GM12878 (cell line): Measurements from ENCODE around the gene SALL3.

Source experiments
- ATF2 ChIP-seq: IDR thresholded peaks from 2 replicates; pipeline ENCODE4 v1.6.1; 2012; ENCODE audit warnings: low read length, inconsistent platforms
- CTCF ChIP-seq, 3 experiments: IDR thresholded peaks in 2 of 3; conservative IDR thresholded peaks in 1 of 3; 2 replicates each; pipeline ENCODE4 v1.5.1; 2011; ENCODE audit warnings: low read depth in 3 of 3, low read length in 3 of 3, mild to moderate bottlenecking in 3 of 3, control low read depth in 2 of 3, moderate library complexity in 2 of 3, inconsistent platforms in 1 of 3, mixed read lengths in 1 of 3; ENCODE audit not compliant: control insufficient read depth in 2 of 3, insufficient read depth in 1 of 3; ENCODE audit errors: extremely low read depth in 1 of 3
- EZH2 ChIP-seq: IDR thresholded peaks from 2 replicates; pipeline ENCODE4 v1.6.1; 2012; ENCODE audit warnings: low read depth, mild to moderate bottlenecking, control low read depth, inconsistent platforms, low read length, borderline replicate concordance; ENCODE audit not compliant: control insufficient read depth
- HDAC6 ChIP-seq: fragments of 200-600 bp; sonication (generic); IDR thresholded peaks from one replicate; pipeline ENCODE4 v1.8.0; 2017; ENCODE audit warnings: antibody characterized with exemption; ENCODE audit not compliant: unreplicated experiment
- PKNOX1 ChIP-seq: fragments of 450-650 bp; IDR thresholded peaks from 2 replicates; pipeline ENCODE4 v1.6.1; 2016; ENCODE audit warnings: mild to moderate bottlenecking
- POLR2A ChIP-seq: IDR thresholded peaks from 2 replicates; pipeline ENCODE4 v1.6.1; 2011; ENCODE audit warnings: low read depth, mild to moderate bottlenecking, low read length
- RB1 ChIP-seq: fragments of 450-650 bp; formaldehyde crosslinking; IDR thresholded peaks from 2 replicates; pipeline ENCODE4 v1.6.1; 2017; ENCODE audit warnings: mild to moderate bottlenecking, borderline replicate concordance
- RCOR1 ChIP-seq: conservative IDR thresholded peaks from 2 replicates; pipeline ENCODE4 v1.6.1; 2012; ENCODE audit warnings: low read depth, low read length, improper control_type of control experiment
- REST ChIP-seq: IDR thresholded peaks from 2 replicates; pipeline ENCODE4 v1.6.1; 2012; ENCODE audit warnings: mild to moderate bottlenecking, low read depth, low read length
- SIN3A ChIP-seq: IDR thresholded peaks from 2 replicates; pipeline ENCODE4 v1.6.1; 2012; ENCODE audit warnings: low read depth, low read length, improper control_type of control experiment
- YY1 ChIP-seq: IDR thresholded peaks from 2 replicates; pipeline ENCODE4 v1.6.1; 2011; ENCODE audit warnings: low read depth, mild to moderate bottlenecking, low read length
- ZNF274 ChIP-seq: IDR thresholded peaks from one replicate; pipeline ENCODE4 v1.8.0; 2011; ENCODE audit not compliant: insufficient read length, insufficient read depth
- TF ChIP-seq, protein P1 (sequence below): IDR thresholded peaks from 2 replicates; pipeline ENCODE4 v1.6.1; 2012; ENCODE audit warnings: low read depth, low read length, improper control_type of control experiment

GRCh38 chr18:78977637-78978348, 1.8 kb upstream of the SALL3 start:
- TF ChIP-seq REST (no peak), CTCF (IDR thresholded peaks at IDR 0.05 in 2 of 3, conservative IDR thresholded peaks at IDR 0.05 in 1 of 3; ENCODE audit: control insufficient read depth in 2 of 3, extremely low read depth in 1 of 3, insufficient read depth in 1 of 3, low read depth in 3 of 3, low read length in 3 of 3) (no peak), EZH2 (no peak), PKNOX1 (no peak), YY1 (no peak), HDAC6 (no peak), ZNF274 (no peak), ATF2 (no peak), POLR2A (no peak), RB1 (no peak), SIN3A (no peak), RCOR1 (no peak)
- TF ChIP-seq, protein P1, sequence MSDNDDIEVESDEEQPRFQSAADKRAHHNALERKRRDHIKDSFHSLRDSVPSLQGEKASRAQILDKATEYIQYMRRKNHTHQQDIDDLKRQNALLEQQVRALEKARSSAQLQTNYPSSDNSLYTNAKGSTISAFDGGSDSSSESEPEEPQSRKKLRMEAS = no peak
